HL-60/S4 treated with retinoic acid at 250 ng/mL for 4 days and 3 days (cell line): ENCODE measurements around the gene MAST2.
"Not testable (repeated sequence)": the region's sequence is repeated elsewhere in the genome, so short reads cannot be mapped to it uniquely, and the experiment has no call there.

Experiments used
- in situ Hi-C: fragments of 300-500 bp; cut with MboI; formaldehyde crosslinking; loops from 2 replicates; pipeline ENCODE4 v1.7.0; 2022; ENCODE audit warnings: low sequenced_read_pairs

Gene MAST2

DNA sequence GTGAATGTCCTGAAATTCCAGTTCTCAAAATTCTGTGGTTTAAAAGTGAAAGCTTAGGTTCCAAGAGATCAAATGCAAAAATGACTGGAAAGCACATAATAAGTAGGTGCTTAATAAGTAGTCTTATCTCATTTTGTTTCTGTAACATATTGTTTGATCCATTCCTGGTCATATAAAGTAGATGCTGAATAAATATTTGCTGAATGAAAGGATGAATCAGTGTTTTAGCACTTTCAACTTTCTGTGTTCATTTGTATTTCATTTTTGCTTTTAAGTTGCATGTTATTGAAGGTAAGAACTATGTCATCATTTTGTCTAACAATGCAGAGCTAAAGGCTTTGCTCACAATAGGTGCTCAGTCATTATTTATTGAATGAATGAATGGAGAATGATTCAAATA, 6.3 kb downstream of the MAST2 start:
- in situ Hi-C loops, result no loop called here

DNA sequence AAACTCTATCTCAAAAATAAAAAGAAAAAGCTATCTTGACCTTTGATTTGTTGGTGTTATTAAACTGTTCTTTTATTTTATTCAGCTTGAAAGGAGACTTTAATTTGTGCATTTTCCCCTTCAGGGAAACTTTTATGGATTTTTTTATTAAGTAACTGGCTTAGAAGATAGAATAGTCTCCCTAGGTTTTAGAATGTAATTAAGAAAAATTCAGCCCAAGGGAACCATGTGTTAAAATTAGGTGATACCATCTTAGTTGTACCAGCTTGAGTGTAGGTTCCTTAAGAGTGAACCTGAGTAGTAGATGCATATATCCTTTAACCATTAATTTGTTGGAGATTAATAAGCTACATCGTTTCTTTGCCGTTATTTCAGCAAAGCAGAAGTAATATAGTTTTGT, 11.4 kb downstream of the MAST2 start:
- in situ Hi-C loops, result no loop called here

DNA sequence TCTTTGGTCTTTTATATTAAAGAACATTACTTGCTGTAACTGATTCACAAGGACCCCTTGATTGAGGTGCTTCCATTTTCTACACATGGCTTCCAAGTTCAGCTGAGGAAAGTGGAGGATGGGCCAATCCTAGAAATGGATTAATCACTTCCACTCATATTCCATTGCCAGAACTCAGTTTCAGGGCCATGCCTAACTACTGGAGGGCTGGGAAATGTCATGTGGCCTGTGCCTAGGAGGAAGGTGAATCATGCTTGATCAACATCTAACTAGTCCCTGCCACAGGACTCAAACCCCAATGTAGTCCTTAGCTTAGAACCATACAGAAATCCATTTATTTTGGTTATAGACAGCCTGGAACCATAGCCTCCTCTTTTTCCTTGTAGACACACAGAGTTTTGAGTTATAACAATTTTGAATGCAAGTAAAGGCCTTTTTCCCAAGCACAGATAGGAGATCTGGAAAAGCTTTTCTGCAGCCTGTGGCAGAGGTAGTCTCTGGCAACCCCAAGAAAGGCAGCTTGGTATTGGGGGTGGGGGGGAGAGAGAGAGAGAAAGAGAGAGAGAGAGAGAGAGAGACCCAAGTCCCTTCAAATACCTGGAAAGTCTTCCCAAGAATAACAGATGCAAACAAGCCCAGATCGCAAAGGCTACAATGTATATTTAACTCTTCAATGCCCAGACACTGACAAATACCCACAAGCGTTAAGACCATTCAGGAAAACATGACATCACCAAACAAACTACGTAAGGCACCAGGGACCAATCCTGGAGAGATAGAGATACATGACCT, 12.5 kb downstream of the MAST2 start:
- in situ Hi-C loops, result no loop called here

DNA sequence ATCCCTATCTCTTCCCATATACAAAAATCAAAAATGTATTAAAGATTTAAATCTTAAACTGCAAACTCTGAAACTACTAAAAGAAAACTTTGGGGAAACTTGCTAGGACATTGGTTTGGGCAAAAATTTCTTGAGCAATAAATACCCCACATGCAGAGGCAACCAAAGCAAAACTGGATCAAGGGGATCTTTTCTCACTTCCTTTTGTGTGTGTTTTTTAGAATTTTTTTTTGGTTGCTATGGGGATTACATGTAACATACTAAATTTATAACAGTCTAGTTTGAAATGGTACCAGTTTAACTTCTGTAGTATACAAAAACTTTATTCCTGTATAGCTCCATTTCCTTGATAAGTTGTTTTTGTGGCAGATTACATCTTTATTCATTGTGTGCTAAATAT, 16.8 kb downstream of the MAST2 start:
- in situ Hi-C loops, result no loop called here

DNA sequence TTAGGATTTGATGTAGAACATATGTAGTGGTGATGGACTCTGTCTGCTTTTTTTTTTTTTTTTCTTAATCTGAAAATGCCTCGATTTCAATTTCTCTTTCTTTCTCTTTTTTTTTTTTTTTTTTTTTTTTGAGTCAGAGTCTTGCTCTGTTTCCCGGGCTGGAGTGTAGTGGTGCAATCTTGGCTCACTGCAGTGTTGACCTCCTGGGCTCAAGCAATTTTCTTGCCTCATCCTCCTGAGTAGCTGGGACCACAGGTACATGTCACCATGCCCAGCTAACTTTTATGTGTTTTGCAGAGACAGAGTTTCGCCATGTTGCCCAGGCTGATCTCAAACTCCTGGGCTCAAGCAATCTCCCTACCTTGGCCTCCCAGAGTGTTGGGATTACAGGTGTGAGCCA, 17.4 kb downstream of the MAST2 start:
- in situ Hi-C loops, result no loop called here

DNA sequence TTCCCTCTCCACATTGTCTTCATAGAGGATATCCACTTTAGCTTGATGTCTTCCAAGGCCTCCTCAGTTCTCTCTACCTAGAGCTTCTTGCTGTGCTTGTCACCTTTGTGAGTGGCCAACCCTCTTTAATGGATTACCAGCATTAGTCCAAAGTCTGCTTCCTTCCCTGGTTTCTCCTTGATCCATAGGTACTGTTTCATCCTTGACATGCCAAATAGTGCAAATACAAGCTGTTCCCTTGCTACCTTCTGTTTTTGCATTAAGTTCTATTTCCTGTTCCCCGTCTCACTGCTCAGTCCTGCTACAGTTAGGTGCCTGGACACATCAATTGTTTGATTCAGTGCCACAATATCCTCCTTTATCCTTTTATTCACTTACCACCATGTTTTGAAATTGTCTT, 19.2 kb downstream of the MAST2 start:
- in situ Hi-C loops, result no loop called here

DNA sequence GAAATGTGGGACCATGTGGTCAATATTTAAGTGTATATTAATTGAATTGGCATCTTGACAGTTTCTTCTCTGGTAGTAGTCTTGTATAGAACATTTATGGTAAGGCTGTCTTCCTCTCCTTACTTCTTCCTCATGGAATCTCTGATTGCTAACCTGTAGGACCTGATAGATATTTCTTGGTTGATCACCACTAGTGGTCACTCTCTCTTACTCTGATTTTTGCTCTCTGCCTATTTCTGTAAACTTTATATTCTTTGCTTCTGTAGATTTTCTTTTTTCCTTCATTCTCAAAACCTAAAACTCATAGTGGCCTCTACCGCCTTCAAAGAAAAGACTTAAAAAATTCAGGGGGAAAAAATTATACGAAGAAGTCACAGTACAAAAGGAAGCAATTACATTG, 21.2 kb downstream of the MAST2 start:
- in situ Hi-C loops, result no loop called here

DNA sequence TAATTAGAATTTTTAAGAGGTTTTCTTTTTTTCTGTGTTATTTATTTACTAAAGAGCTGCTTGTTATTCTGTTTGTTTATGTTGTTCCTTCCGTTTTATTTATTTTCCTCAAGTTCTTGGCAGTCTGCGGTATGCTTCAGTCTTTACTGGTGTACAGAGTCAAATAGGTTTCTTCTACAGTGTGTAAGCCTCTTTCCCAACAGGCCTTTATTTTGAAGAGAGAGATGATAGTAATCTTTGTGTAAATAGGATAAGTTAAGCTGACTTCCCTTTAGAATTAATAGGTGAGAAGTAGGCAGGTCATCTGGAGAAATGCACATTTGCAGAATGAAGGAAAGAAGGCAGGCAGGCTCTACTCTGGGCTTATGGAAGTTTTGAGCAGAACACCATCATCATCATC, 23.8 kb downstream of the MAST2 start:
- in situ Hi-C loops, result no loop called here

DNA sequence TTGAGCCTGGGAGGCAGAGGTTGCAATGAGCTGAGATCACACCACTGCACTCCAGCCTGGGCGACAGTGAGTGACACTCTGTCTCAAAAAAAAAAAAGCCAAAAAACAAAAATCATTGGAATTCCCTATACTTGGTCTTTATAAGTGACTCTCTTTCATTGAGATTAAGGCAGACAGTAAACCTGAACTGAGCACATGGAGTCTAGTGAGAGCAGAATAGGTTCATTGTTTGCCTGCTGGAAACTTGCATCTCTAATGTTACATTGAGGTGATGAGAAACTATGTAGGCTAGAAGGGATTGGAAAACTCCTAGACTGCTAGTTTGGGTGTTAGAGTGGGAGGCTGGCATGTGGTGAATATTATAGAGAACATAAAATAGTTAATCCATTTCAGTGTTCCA, 25.4 kb downstream of the MAST2 start:
- in situ Hi-C loops, result no loop called here

DNA sequence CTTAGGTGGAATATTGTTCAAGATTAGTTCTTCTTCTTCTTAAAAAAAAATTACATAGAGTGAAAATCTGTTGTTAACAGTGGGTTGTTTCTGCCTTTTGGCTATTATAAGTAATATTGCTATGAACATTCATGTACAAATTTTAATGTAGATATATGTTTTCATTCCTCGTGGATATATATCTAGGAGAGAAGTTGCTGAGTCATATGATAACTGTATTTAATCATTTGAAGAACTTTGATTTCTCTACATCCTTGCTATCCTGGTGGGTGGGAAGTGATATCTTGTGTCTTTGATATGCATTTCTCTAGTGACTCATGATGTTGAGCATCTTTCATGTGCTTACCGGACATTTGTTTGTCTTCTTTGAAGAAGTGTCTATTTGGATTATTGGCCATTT, 29.9 kb downstream of the MAST2 start:
- in situ Hi-C loops, result no loop called here

DNA sequence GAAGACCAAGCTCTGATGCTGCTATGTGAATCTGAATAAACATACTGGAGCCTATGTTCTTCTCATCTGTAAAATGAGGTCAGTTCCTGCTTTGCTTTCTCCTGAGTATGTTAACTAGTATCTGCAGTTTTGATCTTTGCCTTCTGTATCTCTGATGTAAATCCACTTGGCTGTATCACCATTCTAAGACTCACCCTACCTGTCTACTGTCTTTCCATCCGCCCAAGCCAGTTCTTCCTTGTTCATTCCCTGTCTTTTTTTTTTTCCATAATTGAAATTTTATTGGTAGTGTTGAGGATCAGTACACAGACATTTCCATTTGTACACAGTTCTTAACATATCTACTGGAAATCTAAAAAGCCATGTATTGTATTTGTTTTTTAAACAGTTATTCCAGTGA, 31.3 kb downstream of the MAST2 start:
- in situ Hi-C loops, result no loop called here

DNA sequence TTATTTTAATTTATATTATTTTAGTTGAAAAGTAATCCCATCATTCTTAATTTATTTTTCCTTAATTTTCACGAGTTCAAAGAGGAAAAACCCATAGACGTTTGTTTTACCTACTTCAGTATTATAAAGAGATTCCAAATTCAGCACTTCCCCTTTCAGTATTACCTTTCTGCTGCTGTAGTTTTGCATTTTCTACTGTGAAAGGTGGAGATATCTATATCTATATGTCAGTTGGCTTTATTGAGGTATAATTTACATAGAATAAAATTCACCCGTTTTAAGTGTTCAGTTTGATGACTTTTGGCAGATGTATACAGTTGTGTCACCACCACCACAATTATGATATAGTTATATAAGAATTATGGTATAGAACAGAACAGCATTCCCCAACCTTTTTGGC, 33.0 kb downstream of the MAST2 start:
- in situ Hi-C loops, result no loop called here

DNA sequence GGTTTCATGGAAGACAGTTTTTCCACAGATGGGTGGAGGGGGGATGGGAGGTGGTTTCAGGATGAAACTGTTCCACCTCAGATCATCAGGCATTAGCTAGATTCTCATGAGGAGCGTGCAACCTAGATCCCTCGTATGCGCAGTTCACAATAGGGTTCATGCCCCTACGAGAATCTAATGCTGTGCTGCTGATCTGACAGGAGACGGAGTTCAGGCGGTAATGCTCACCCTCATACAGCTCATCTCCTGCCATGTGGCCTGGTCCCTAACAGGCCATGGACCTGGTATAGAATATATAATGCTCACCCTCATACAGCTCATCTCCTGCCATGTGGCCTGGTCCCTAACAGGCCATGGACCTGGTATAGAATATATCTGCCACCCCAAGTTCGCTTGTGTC, 33.4 kb downstream of the MAST2 start:
- in situ Hi-C loops, result not testable (repeated sequence)

DNA sequence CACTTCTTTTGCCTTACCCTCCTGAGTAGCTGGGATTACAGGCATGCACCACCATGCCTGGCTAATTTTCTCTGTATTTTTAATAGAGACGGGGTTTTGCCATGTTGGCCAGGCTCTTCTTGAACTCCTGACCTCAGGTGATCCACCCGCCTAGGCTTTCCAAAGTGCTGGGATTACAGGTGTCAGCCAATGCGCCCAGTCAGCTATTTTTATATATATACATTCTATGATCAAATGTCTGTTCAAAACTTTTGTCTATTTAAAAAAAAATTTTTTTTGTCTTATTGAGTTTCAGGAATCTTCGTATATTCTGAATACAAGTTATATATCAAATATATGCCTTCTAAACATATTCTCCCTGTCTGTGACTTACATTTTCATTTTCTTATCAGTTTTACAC, 34.9 kb downstream of the MAST2 start:
- in situ Hi-C loops, result not testable (repeated sequence)

DNA sequence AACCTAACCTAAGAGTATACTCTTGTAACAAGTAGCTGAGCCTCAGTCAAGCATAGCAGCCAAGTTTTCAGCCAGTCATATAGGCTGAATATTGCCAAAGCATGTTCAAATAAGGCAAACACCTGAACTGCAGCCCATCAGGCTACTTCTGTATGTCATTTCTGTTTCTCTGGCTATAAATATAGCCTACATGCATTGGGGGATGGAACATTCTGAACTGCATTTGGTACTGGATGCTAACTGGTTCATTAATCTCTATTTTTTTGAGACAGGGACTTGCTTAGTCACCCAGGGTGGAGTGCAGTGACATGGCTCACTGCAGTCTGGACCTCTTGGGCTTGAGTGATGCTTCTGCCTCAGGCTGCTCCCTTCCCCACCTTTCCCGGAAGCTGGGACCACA, 37.3 kb downstream of the MAST2 start:
- in situ Hi-C loops, result no loop called here

DNA sequence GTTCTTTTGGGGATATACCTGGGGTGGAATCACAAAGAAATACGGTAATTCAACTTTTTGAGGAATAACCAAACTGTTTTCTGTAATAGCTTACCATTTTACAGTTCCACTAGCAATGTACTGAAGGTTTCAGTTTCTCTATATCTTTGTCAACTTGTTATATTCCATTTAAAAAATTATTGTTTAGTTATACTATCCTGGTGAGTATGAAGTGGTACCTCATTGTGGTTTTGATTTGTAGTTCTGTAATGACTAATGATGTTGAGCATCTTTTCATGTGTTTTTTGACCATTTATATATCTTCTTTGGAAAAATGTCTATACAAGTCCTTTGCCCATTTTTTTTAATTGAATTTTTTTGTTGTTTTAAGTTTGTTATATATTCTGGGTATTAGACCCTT, 39.4 kb downstream of the MAST2 start:
- in situ Hi-C loops, result no loop called here

DNA sequence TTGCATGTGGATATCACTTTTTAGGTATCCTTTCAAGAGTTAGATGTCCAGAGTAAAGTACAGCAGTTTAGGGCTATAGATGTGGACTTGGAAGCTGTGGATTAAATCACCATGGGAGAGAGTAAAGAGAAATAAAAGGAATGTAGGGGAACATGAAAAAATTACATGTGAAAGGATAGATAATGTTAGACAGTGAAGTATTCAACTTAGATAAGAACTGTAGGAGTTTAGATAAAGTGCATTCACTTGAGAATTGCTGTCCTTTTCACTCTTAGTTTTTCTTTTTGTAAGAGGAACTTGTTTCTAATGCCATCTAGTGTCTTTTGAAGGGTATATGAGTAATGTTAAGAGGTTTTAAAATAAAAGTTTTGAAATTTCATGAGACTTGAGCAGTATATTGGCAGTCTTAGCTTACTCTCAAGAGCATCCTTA, 40.1 kb downstream of the MAST2 start:
- in situ Hi-C loops, result no loop called here

DNA sequence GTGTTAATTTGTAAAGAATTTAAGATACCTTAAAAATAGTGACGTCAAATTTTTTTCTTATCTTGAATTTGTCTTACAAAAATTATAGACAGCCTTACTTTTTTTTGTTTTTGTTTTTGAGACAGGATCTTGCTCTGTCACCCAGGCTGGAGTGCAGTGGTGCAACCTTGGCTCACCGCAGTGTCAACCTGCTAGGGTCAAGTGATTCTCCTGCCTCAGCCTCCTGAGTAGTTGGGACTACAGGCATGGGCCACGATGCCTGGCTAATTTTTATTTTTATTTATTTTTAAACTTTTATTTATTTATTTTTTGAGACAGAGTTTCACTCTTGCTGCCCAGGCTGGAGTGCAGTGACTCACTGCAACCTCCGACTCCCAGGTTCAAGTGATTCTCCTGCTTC, 40.6 kb downstream of the MAST2 start:
- in situ Hi-C loops, result not testable (repeated sequence)

DNA sequence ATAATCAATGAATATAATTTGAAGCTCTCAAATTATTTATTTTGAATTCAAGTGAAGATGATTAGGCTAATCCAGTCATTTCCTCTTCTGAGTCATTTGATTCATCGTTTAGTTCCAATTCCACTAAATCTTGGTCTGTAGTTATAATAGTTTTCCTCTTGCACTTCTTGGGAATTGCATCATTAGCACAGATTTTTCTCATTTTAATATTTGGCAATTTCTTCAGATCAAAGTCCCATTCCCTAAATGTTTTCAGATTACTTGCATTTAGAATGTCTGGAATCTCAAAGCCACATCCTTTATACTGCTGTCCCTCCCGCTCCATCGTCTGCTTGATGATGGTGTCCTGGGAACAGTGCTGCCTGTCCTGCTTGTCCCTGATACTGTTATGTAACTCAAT, 43.5 kb downstream of the MAST2 start:
- in situ Hi-C loops, result no loop called here

DNA sequence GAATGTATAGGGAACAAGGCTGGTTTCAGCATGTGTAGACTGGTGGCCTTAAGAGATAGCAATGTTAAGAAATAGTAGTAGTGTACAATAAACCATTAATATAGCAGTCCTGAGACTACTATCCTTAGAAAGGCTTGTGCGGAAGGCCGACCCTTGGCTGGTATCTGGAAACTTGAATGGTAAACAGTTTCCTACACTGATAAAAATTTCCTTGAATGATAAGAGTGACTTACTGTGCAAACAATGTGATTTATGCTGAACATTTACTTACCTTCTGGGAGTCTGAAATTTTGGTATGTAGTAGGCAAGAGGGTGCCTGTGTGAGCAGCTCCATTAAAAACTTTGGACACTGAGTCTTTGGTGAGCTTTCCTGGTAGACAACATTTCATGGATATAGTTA, 44.7 kb downstream of the MAST2 start:
- in situ Hi-C loops, result no loop called here

DNA sequence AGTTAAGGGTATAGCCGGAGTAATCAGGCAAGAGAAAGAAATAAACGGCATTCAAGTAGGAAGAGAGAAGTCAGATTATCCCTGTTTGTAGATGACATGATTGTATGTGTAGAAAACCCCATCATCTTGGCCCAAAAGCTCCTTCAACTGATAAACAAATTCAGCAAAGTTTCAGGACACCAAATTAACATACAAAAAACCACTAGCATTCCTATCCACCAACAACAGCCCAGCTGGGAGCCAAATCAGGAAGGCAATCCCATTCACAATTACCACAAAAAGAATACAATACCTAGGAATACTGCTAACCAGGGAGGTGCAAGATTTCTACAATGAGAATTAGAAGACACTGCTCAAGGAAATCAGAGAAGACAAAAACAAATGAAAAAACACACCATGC, 45.3 kb downstream of the MAST2 start:
- in situ Hi-C loops, result no loop called here

DNA sequence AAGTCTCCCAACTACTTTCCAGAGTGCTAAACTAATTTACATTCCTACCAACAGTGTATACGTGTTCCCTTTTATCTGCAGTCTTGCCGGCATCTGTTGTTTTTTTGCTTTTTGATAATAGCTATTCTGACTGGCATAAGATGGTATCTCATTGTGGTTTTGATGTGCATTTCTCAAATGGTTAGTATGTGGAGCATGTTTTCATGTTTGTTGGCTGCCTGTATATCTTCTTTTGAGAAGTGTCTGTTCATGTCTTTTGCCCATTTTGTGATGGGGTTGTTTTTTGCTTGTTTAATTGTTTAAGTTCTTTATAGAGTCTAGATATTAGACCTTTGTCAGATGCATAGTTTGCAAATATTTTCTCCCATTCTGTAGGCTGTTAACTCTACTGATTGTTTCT, 46.6 kb downstream of the MAST2 start:
- in situ Hi-C loops, result no loop called here

DNA sequence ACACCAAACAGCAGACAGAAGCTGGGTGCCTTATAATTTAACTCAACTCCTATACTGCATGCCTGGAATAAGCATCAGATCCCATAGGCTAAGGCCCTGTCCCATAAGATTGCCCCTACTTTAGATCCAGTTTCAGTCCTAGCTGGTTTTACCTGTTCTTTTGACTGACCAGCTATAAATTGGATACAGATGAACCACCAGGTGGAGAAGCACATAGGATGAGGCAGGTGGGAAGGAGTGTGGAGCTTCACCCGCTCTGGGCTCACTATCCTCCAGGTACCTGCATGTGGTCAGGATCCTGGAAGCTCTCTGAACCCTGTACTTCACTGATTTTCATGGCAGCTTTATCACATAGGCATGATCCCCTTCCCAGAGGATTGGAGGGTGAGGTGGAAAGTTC, 51.3 kb downstream of the MAST2 start:
- in situ Hi-C loops, result no loop called here
